ENCODE measurements around the gene PI4K2B. TPM values are rescaled to one million over a fixed set of nuclear protein-coding genes. Genes with fewer than 3 reads are reported as not detected.
"Not testable (repeated sequence)": the region's sequence is repeated elsewhere in the genome, so short reads cannot be mapped to it uniquely, and the experiment has no call there.

Gene PI4K2B
- 19.7 and 24.4 TPM in 2 replicates for total RNA-seq

DNA sequence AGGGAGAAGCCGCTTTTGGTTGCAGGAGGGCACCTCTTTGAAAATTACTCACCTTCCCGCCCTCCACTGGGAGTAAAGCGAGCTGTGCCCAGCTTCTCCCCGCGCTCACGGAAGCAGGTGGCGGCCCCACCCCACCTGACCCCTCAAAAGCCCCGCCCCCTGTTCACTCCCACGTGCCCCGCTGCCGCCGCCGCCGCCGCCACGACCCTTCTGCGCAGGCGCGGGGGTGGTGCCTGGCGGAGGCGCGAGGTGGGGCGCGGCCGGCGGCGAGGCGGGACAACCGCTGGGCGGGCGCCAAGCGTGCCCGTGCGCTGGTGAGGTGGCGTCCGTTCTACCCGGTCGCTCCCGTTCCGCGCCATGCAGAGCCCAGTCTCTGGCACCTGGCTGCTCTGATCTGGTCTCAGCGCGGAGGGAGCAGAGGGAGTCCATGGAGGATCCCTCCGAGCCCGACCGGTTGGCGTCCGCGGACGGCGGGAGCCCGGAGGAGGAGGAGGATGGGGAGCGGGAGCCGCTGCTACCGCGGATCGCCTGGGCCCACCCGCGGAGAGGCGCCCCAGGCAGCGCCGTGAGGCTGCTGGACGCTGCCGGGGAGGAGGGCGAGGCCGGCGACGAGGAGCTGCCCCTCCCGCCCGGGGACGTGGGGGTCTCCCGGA, at the start of gene PI4K2B:
Gene PI4K2B (plus strand): TSS at position 297 of the 653 bp plus-strand sequence. CDS start 131 bp downstream, at position 428.
- peak; percentile 52 to 88 for DNase-seq (ENCODE audit: low read depth in 2 of 2)

DNA sequence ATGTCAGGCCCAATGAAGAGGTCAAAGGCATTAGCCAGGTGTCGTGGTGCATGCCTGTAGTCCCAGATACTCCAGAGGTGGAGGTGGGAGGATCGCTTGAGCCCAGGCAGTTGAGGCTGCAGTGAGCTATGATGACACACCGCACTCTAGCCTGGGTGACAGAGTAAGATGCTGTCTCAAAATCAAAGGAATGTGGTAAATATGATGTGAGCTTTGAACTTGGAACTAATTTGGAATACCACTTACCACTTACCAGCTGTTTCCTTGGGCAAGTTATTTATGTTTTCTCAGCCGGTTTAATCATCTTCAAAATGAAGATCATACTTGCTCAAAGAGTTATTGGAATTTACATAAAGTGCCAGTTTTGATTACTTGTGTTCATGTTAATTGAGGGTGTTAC, 49.8 kb upstream of the PI4K2B start:
- no peak for DNase-seq (ENCODE audit: low read depth in 2 of 2)

DNA sequence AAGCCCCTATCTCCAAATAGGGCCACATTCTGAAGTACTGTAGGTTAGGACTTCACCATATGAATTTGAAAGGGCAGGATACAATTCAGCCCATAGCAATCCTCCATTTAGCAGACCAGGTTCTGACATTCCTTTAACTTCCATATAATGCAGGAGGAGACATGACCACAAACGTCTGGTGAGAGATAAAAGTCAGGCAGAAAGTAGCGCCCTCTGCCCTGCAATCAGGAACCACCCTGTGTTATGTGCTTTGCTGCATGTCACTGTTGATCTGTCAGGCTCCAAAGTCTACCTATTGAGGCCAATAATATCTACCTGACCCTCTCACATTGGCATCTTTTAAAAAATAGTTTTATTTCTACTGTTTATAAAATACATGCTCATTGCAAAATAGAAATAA, 43.4 kb upstream of the PI4K2B start:
- DNase-seq (ENCODE audit: low read depth in 2 of 2), result no peak

DNA sequence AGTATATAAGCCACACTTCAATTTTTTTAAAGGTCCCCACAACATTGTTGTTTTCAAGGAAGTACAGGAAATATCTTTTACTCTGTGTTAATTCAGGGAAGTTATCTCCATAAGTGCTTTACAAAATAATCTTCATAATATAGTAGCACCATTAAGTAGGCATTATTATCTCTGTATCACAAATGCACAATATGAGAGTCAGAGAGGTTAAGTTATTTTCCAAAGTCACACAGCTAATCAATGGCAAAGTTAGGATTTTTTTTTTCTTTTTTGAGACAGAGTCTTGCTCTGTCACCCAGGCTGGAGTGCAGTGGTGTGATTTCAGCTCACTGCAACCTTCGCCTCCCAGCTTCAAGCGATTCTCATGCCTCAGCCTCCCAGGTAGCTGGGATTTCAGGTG, 35.1 kb upstream of the PI4K2B start:
- DNase-seq (ENCODE audit: low read depth in 2 of 2), result no peak

DNA sequence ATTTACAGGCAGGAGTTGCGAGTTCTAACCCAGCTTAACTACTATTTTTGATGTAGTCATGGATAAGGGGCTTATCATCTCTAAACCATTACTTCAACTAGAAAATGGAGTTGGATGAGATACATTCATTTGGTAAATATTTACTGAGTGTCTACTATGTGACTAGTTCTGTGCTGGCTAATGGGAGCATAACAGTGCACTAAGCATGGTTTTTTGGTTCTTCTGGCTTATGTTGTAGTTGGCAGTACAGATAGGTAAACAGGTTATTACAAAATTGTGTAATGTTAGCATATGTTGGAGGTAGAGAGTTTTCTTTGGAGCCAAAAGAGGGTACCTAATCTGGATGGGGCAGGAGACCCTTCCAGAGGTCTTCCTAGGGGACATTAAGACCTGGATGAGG, 25.8 kb upstream of the PI4K2B start:
- no peak for DNase-seq (ENCODE audit: low read depth in 2 of 2)

DNA sequence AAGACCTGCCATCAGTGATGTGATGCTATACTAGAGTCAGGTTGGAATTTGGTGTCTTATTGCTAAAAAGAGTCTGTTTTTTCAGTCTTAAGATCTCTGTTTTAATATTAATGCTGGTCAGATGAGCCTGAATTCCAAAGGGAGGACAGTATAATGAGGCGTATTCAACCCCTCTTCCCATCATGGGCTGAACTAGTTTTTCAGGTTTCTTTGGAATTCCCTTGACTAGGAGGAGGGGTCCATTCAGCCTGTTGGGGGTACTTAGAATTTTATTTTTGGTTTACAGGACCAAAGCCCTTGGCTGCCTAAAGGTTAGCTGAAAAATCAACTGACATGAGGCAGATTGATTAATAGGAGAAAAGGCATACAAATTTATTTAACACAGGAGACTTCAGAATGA, 24.1 kb upstream of the PI4K2B start:
- DNase-seq (ENCODE audit: low read depth in 2 of 2), result no peak

DNA sequence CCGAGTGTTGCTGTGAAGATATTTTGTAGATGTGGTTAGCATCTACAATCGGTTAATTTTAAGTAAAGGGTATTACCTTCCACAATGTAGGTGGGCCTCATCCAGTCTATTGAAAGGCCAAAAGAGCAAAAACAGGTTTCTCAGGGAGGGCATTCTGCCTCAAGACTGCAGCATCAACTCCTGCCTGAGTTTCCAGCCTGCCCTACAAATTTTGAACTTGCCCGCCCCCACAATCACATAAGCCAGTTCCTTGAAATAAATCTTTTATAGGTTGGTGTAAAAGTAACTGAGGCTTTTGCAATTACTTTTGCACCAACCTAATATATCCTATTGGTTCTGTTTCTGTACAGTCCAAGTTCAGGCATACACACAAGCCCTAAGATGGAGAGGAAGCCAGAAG, 22.1 kb upstream of the PI4K2B start:
- no peak for DNase-seq (ENCODE audit: low read depth in 2 of 2)

DNA sequence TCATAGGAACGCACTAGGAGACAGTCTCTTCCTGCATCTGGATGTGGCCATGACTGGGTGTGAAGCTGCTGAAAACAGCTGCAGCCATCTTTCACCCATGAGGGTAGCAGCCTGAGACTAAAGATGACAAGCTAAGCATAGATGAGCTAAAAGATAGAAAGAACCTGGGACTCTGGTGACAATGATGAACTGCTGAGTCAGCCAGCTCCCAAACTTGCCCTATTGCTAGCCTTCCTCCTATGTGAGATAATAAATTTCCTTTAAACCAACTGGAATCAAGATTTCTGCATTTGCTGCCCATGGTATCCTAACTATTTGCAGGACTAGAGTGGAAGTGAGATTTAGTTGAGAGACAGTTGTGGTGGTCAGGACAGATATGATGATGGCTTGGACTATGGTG, 21.0 kb upstream of the PI4K2B start:
- DNase-seq (ENCODE audit: low read depth in 2 of 2), result no peak

DNA sequence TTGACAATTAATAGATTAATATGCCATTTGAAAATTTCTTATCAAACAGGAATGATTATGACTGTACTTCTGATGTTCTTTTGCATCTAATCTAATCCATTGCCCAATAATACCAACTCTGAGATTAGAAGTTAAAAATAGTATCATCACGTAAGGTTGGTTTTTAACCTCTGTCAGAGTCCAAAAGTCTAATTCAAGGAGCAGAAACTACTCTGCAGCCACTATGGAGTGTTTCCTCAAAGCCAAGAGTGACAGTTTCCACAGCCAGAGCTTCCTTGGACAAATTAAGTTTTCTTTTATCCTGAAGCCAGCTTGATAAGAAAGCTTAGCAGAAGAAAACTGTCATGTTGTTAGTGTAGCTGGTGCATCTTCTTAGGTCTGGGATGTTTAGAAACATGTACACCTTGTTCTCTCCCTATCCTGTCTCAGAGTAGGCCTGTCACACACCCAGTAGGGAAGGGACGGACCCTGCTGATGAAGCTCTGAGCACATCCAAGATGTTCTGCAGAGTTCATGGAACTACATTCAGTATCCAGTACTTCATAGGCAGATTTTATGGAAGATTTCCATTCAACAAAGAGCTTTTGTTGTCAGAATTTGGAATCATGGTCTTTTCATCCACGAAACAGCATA, 20.4 kb upstream of the PI4K2B start:
- DNase-seq (ENCODE audit: low read depth in 2 of 2), result no peak

DNA sequence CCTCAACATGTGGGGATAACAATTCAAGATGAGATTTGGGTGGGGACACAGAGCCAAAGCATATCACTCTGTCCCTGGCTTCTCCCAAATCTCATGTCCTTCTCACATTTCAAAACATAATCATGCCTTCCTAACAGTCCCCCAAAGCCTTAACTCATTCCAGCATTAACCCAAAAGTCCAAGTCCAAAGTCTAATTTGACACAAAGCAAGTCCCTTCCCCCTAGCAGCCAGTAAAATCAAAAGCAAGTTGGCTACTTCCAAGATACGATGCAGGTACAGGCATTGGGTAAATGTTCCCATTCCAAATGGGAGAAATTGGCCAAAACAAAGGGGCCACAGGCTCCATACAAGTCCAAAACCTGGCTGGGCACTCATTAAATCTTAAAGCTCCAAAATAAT, 19.1 kb upstream of the PI4K2B start:
- DNase-seq (ENCODE audit: low read depth in 2 of 2), result not testable (repeated sequence)

DNA sequence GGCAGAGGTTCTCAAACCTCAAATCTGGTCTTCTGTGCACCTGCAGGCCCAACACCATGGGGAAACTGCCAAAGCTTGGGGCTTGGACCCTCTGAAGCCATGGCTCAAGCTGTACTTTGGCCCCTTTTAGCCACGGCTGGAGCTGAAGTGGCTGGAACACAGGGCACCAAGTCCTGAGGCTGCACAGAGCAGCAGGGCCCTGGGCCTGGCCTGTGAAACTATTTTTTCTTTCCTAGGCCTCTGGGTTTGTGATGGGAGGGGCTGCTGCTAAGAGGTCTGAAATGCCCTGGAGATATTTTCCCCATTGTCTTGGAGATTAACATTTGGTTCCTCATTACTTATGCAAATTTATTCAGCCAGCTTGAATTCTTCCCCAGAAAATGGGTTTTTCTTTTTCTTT, 18.3 kb upstream of the PI4K2B start:
- DNase-seq (ENCODE audit: low read depth in 2 of 2), result no peak

DNA sequence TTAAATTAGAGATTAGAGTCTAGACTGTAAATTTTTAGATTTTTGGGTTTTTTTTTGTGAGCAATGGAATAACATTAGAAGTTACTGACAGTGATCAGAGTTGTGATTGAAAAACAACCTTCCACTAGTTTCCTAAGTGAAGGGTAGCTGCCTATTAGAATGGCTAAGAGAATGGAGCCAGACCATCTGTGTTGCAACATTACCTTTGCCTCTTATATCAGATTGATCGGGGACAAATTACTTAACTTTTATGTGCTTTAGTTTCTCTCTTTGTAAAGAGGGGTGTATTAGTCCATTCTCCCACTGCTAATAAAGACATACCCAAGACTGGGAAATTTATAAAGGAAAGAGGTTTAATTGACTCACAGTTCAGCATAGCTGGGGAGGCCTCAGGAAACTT, 12.5 kb upstream of the PI4K2B start:
- DNase-seq (ENCODE audit: low read depth in 2 of 2), result no peak

DNA sequence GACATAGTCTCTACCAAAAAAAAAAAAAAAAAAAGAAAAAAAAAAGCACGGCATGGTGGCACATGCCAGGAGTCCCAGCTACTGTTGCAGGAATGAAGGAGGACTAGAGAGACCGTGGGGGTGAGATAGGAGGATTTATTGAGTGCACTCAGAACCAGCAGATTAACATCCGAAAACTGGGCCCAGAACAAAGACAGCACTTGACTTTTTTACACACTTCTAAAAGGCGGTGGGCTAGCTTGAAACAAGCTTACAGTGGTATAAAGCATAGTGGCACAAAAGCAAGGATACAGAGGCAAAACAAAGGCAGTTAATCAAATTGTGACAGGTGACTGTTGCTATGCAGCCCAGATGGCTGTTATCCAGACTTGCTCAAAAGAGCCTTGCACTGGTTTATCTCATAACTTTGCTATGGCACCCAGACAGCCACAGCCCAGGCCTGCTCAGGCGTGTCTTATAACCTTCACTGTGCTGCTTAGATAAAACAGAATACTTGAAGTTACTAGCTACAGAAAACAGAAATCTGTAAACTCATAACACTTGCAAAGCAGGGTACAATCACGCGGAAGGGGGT, 9.9 kb upstream of the PI4K2B start:
- peak in 1 of 2 donors; percentile 58 for DNase-seq (ENCODE audit: low read depth in 2 of 2)

DNA sequence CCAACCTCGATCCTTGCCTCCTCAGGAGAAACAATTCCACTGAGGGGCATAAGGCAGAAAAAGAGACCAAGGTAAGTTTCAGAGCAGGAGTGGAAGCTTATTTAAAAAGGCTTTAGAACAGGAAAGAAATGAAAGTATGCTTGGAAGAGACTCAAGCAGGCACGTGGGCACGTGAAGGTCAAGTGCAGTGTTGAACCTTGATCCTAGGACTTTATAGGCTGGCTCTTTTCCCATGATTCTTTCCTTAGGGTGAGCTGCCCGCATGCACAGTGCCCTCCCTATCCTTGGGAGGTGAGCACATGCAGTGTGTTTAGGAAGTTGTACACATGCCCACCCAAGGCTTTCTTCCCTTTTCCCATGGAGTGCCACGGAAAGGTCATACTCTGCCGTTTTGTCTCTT, 4.0 kb upstream of the PI4K2B start:
- no peak for DNase-seq (ENCODE audit: low read depth in 2 of 2)

DNA sequence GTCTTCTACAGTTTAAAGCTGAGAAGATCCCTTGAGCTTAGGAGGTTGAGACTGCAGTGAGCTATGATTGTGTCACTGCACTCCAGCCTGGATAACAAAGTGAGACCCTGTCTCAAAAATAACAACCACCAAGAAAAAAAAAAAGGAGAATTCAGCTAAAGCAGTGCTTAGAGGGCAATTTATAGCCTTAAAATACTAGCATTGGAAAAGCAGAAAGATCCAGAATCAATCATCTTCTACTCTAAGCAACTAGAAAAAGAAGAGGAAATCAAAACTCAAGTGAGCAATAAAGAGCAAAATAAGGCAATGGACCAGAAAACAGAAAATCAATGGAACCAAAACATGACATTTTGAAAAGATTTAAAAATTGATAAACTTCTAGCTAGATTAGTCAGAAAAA, 639 bp upstream of the PI4K2B start:
- no peak for DNase-seq (ENCODE audit: low read depth in 2 of 2)

DNA sequence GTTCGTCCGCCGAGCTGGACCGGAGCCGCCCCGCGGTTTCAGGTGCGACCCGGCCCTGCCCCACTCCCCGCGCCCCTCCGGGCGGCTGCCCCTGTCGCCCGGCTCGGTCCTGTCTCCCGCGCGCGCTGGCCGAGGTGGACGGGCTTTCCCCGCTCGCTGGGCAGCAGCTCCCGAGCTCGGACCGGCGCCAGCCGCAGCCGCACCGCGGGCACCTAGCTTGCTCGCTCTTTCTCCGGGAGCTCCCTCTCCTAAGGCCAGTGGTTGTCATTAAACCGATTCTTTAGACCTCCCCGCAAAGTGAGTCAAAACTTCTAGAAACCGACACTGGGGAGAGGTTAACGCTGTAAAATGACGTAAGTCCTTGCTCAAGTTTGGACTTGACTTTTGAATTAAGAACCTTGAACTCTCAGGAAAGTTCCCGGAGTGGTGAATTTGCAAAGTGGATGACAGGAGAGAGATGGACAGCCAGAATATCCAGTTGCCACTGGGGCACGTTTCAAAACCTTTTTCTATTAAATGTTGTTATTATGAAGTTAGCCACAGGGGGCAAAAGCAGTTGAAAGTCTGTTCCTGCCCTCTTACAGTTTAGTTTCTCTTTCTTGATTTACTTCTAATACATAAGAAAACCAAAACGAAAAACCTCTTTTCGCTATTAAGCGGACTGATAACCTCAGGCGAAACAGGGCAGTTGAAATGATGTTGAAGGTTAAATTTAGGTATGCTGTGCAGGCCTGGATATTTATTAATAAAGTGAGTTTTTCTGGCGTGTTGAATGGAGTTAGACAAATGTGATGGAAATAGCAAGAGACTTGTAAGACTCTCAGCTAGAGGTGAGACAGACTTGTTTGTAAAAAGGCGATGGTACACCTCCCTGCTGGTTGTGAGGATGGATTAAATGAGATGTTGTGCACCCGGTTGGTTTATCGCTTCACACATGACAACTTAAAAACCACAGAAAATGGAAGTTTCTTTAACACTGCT, 847 bp downstream of the PI4K2B start:
- peak; percentile 75 to 89 for DNase-seq (ENCODE audit: low read depth in 2 of 2)

DNA sequence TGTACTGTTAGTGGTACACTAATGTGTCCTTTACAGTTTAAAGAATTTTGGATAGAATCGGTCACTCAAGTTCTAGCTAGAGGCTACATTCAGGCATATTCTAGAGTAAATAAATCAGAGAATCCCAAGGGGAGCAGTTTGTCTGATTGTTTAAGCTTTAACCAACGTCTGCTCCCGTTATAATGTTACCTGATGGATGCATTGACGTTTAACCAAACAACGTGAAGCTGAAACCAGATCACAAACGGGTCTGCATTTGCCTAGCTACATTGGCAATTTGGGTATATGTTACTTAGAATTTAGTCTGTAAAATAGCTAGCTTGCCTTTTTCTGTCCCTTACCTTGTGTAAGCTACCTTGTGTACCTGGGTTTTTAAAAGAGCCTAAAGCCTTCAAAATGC, 1.6 kb downstream of the PI4K2B start:
- DNase-seq (ENCODE audit: low read depth in 2 of 2), result no peak

DNA sequence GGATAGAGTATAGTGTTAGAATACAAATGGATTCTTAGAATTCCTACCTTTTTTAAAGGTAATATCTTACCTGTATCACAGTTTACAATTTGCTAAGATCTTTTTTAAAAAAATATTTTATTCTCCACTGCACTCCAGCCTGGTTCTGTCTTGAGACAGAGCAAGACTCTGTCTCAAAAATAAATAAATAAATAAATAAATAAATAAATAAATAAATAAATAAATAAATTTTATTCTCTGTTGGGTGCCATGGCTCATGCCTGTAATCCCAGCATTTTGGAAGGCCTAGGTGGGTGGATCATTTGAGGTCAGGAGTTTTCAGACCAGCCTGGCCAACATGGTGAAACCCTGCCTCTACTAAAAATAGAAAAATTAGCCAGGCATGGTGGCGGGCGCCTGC, 2.2 kb downstream of the PI4K2B start:
- not testable (repeated sequence) for DNase-seq (ENCODE audit: low read depth in 2 of 2)

DNA sequence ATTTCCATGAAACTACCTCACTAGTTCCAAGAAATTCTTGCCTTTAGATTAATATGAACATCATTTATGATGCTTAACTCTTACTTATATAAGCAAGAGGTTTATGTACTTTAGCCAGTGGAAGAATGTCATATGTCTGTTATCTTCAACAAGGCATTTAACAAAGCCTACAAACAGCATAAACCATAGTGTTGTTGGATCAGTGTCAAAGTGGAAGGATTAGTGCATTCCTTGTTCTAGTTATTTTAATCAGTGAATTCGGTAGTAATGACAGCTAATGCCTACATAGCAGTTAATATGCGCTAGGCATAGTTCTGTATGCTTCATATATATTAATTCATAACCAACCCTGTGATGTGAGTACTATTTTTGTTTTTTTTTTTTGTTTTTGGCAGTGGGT, 3.1 kb downstream of the PI4K2B start:
- no peak for DNase-seq (ENCODE audit: low read depth in 2 of 2)

DNA sequence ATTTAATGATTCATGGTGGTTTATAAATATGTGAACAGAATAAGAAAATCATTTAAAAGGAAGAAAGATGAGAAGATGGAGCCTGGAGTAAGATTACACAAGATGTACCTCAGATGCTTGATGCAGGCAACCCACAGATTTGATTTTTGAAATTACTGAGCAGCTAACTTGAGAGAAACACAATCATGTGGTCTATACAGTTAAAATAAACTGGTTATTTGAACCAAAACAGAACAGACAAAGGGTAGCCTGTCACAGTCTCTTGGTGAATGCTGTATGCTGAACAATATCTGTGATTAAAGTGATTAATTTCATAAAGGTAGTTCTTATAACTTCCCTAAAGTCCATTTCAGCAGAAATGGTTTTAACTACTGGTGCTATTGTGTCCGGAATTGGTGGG, 4.2 kb downstream of the PI4K2B start:
- DNase-seq (ENCODE audit: low read depth in 2 of 2), result no peak

DNA sequence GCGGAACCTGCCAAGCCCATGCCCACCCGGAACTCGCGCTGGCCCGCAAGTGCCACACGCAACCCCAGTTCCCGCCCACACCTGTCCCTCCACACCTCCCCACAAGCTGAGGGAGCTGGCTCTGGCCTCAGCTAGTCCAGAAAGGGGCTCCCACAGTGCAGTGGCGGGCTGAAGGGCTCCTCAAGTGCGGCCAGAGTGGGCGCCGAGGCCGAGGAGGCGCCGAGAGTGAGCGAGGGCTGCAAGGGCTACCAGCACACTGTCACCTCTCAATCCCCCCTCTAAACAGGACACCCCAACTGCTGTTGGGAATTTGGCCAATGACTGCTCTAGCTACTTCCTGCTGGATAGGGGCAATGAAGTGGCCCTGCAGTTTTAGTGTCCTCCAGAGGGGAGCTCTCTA, 5.7 kb downstream of the PI4K2B start:
- not testable (repeated sequence) for DNase-seq (ENCODE audit: low read depth in 2 of 2)

DNA sequence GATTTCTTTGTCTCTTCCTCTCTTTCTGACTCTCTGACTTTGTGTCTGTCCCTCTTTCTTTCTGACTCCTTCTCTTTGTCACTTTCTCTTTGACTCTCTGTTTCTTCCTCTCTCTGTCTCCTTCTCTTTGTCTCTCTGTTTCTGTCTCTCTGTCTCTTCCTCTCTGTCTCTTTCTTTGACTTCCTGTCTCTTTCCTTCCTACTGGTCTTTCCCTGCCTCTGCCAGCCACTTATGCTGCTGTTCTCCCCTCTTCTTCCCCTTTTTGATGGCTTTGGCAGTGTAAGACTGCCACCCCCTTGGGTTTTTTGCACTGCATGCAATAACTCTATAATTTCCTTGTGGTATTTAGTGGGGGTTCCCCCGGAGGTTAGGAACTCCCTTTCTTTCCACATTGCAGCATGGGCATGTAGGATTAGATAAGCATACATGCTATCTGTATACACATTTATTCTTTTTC, 6.9 kb downstream of the PI4K2B start:
- DNase-seq (ENCODE audit: low read depth in 2 of 2), result not testable (repeated sequence)

Data from dermis microvascular lymphatic vessel endothelial cell (primary cell).